ENCODE results near the gene TPD52L2. TPM values are rescaled to one million over a fixed set of nuclear protein-coding genes. Genes with fewer than 3 reads are reported as not detected.

TPD52L2 gene
- total RNA-seq, 1 experiment from 2014 or later: 149 TPM

Small RNA genes within 50 kb of the gene (microRNA-seq; reads per million reads assigned to microRNA genes)
- gene MIR1914 (ENCODE audit: borderline number of aligned reads, borderline replicate concordance) (2.7 reads per million), gene MIR941-1 (ENCODE audit: borderline number of aligned reads, borderline replicate concordance) (not detected), gene MIR941-2 (ENCODE audit: borderline number of aligned reads, borderline replicate concordance) (not detected), gene MIR941-3 (ENCODE audit: borderline number of aligned reads, borderline replicate concordance) (not detected), gene MIR941-4 (ENCODE audit: borderline number of aligned reads, borderline replicate concordance) (not detected), gene MIR941-5 (ENCODE audit: borderline number of aligned reads, borderline replicate concordance) (not detected)

Other genes with a start within 250 kb of the TPD52L2 start
- 18.9 and 19.3 TPM in 2 replicates for gene GMEB2, start 238.2 kb upstream of the TPD52L2 start, total RNA-seq (2021)
- 24.3 and 24.4 TPM in 2 replicates for gene STMN3, start 211.8 kb upstream of the TPD52L2 start, total RNA-seq (2021)
- 36.0 and 37.4 TPM in 2 replicates for gene RTEL1, start 207.0 kb upstream of the TPD52L2 start, total RNA-seq (2021)
- gene TNFRSF6B, start 168.6 kb upstream of the TPD52L2 start, total RNA-seq (2021): not detected in 2 replicates
- 59.1 and 71.1 TPM in 2 replicates for gene ARFRP1, start 157.3 kb upstream of the TPD52L2 start, total RNA-seq (2021)
- gene ZGPAT, start 157.2 kb upstream of the TPD52L2 start, total RNA-seq (2021): 27.2 and 31.4 TPM in 2 replicates
- 18.7 and 24.8 TPM in 2 replicates for gene LIME1, start 128.6 kb upstream of the TPD52L2 start, total RNA-seq (2021)
- 167 and 233 TPM in 2 replicates for gene SLC2A4RG, start 125.5 kb upstream of the TPD52L2 start, total RNA-seq (2021)
- gene ZBTB46, start 34.0 kb upstream of the TPD52L2 start, total RNA-seq (2021): 3.6 and 4.9 TPM in 2 replicates
- not detected in 2 replicates for gene ABHD16B, start 3.8 kb upstream of the TPD52L2 start, total RNA-seq (2021)
- gene DNAJC5, start 29.9 kb downstream of the TPD52L2 start, total RNA-seq (2021): 47.0 and 48.1 TPM in 2 replicates
- gene UCKL1, start 91.1 kb downstream of the TPD52L2 start, total RNA-seq (2021): 51.7 and 55.1 TPM in 2 replicates
- gene ZNF512B, start 104.7 kb downstream of the TPD52L2 start, total RNA-seq (2021): 24.3 and 28.1 TPM in 2 replicates
- 14.4 and 18.7 TPM in 2 replicates for gene SAMD10, start 114.4 kb downstream of the TPD52L2 start, total RNA-seq (2021)
- gene PRPF6, start 115.9 kb downstream of the TPD52L2 start, total RNA-seq (2021): 103 and 111 TPM in 2 replicates
- gene C20orf204, start 170.9 kb downstream of the TPD52L2 start, total RNA-seq (2021): 3.8 and 6.4 TPM in 2 replicates
- gene SOX18, start 184.4 kb downstream of the TPD52L2 start, total RNA-seq (2021): 0.83 TPM in 1 of 2 replicates, not detected in the other
- 100 and 156 TPM in 2 replicates for gene TCEA2, start 197.9 kb downstream of the TPD52L2 start, total RNA-seq (2021)
- 33.3 and 39.2 TPM in 2 replicates for gene RGS19, start 214.2 kb downstream of the TPD52L2 start, total RNA-seq (2021)
- 1.5 and 2.7 TPM in 2 replicates for gene OPRL1, start 214.8 kb downstream of the TPD52L2 start, total RNA-seq (2021)
- gene LKAAEAR1, start 219.1 kb downstream of the TPD52L2 start, total RNA-seq (2021): not detected in 2 replicates
- gene NPBWR2, start 242.3 kb downstream of the TPD52L2 start, total RNA-seq (2021): not detected in 2 replicates